ENCODE data around the gene PGAP6.

DNA sequence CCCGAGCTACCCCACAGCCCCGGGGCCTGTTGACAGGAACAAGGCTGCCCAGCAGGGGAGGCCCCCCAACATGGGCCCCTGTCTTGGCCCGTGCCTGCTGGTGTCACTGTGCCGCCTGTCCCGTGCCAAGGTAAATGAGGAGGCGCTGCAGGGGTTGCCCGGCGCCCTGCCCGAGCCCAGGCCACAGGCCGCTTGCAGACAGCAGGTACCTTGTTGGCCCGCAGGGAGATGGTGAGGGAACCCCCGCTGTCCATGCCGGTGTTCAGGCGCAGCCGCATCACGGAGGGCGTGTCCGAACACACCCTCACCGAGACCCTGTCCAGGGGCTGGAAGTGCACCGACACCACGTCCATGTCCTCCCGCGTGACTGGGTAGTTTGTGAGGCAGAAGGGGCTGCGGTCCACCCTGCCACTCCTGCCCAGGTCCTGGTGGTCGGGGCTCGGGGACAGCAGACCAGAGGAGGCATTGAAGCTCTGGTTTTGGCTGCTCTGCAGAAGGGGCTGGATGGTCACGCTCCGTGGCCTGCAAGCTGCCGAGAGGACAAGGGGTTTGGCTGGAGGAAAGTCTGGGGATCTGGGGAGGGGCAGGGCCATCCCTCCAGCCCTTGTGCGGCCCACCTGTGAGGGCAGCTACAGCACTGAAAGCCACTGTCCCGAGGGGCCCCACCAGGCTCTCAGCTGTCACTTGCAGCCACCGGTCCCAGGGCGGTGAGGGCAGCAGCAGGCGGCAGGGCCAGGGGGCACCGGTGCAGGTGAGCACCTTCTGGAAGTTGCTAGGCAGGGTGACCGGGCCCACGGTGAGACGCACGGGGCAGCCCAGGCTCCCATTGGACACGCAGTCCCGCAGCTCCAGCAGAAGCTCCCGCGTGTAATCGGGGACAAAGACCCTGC lies 5.6 kb downstream of the PGAP6 start:
- TF ChIP-seq GATA3 (IDR thresholded peaks at IDR 0.05; ENCODE audit: low read depth, low read length) (no peak), GATA2 (IDR thresholded peaks at IDR 0.05; ENCODE audit: low read depth, low read length) (no peak)

Data from SH-SY5Y (cell line).